Neural cell (in vitro differentiated cells): ENCODE data around the gene ABCA8.

Experiments
- POLR2AphosphoS5 ChIP-seq: IDR thresholded peaks from 2 replicates; pipeline ENCODE4 v1.6.1; 2012
- TF ChIP-seq, protein P1 (sequence below): fragments of 450-650 bp; IDR thresholded peaks from 2 replicates; pipeline ENCODE4 v1.5.1; 2014; ENCODE audit warnings: antibody characterized with exemption, mild to moderate bottlenecking, moderate library complexity; ENCODE audit not compliant: poor library complexity, severe bottlenecking
- TF ChIP-seq, protein P2 (sequence below): IDR thresholded peaks from 2 replicates; pipeline ENCODE4 v1.6.1; 2012; ENCODE audit warnings: borderline replicate concordance

DNA sequence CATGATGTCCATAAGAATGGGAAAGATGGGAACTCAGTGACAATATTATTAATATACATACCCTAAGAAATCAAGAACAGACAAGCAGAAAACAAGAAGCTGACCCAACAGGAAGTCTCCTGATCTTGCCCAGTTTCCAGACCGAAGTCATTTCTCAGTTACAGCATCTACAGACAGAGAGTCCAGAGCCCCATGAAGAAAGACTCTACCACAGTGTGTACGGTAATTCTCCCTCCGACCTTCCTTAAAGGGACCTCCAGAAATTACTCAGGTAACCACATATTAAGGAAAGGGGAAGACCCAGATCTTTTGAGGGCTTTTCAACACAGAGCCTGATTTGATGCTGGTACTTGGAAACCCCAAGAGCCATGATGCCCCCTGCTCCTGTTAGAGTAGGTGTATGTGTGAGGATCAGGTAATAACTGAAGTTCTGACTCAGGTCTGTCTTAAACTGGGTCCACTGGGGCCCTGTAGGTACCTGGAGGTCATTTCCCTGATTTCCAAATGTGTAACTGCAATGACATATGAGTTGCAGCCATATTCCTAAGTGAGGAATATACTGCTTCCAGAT is 132.4 kb downstream of the ABCA8 start:
- no peak for TF ChIP-seq POLR2AphosphoS5
- TF ChIP-seq, protein P1, sequence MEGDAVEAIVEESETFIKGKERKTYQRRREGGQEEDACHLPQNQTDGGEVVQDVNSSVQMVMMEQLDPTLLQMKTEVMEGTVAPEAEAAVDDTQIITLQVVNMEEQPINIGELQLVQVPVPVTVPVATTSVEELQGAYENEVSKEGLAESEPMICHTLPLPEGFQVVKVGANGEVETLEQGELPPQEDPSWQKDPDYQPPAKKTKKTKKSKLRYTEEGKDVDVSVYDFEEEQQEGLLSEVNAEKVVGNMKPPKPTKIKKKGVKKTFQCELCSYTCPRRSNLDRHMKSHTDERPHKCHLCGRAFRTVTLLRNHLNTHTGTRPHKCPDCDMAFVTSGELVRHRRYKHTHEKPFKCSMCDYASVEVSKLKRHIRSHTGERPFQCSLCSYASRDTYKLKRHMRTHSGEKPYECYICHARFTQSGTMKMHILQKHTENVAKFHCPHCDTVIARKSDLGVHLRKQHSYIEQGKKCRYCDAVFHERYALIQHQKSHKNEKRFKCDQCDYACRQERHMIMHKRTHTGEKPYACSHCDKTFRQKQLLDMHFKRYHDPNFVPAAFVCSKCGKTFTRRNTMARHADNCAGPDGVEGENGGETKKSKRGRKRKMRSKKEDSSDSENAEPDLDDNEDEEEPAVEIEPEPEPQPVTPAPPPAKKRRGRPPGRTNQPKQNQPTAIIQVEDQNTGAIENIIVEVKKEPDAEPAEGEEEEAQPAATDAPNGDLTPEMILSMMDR = no peak
- TF ChIP-seq, protein P2, sequence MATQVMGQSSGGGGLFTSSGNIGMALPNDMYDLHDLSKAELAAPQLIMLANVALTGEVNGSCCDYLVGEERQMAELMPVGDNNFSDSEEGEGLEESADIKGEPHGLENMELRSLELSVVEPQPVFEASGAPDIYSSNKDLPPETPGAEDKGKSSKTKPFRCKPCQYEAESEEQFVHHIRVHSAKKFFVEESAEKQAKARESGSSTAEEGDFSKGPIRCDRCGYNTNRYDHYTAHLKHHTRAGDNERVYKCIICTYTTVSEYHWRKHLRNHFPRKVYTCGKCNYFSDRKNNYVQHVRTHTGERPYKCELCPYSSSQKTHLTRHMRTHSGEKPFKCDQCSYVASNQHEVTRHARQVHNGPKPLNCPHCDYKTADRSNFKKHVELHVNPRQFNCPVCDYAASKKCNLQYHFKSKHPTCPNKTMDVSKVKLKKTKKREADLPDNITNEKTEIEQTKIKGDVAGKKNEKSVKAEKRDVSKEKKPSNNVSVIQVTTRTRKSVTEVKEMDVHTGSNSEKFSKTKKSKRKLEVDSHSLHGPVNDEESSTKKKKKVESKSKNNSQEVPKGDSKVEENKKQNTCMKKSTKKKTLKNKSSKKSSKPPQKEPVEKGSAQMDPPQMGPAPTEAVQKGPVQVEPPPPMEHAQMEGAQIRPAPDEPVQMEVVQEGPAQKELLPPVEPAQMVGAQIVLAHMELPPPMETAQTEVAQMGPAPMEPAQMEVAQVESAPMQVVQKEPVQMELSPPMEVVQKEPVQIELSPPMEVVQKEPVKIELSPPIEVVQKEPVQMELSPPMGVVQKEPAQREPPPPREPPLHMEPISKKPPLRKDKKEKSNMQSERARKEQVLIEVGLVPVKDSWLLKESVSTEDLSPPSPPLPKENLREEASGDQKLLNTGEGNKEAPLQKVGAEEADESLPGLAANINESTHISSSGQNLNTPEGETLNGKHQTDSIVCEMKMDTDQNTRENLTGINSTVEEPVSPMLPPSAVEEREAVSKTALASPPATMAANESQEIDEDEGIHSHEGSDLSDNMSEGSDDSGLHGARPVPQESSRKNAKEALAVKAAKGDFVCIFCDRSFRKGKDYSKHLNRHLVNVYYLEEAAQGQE = no peak
